Lower leg skin (tissue), 4 donors: Measurements from ENCODE around the gene LMTK2. TPM values are rescaled to one million over a fixed set of nuclear protein-coding genes. Genes with fewer than 3 reads are reported as not detected.
"Not testable (repeated sequence)": the region's sequence is repeated elsewhere in the genome, so short reads cannot be mapped to it uniquely, and the experiment has no call there.

Source experiments
- DNase-seq, 2 donors: peaks; one replicate each; pipeline ENCODE4 v3.0.0-alpha.2; 2019; ENCODE audit warnings: low spot score in 2 of 2
- H3K4me3 ChIP-seq: fragments of 200-600 bp; sonication (generic); 2 replicates; pipeline ENCODE4 v1.5.1; 2017; ENCODE audit warnings: mild to moderate bottlenecking, low read depth; ENCODE audit not compliant: poor library complexity, severe bottlenecking
- CTCF ChIP-seq, 3 donors: fragments of 450-650 bp; IDR thresholded peaks; one replicate each; pipeline ENCODE4 v1.5.1; 2016; ENCODE audit warnings: antibody characterized with exemption in 3 of 3, mild to moderate bottlenecking in 3 of 3, moderate library complexity in 2 of 3
- POLR2A ChIP-seq, 2 donors: fragments of 450-650 bp; IDR thresholded peaks; one replicate each; pipeline ENCODE4 v1.6.1; 2016 to 2017; ENCODE audit warnings: antibody characterized with exemption in 2 of 2, mild to moderate bottlenecking in 1 of 2, moderate library complexity in 1 of 2
- WGBS, 2 donors: methylation state at CpG; one replicate each; pipeline ENCODE4 v1.1.5; 2018; 5-methylcytosine and 5-hydroxymethylcytosine counted together
- intact Hi-C: fragments of 100-400 bp; cut with DNase I; formaldehyde crosslinking; loops from one replicate; pipeline ENCODE4 v1.15.0; 2023; ENCODE audit warnings: low total_unique reads
- total RNA-seq, 4 donors: library from RNA; depleted of rRNA; stranded (reverse); fragments of >200 nt; gene quantifications; one replicate each; pipeline ENCODE4 v1.1.0, GENCODE V29; 2016

The LMTK2 gene
- total RNA-seq, 4 donors from 2014 or later = 31.9 to 44.3 (median 35.0) TPM

GRCh38 chr7:98217623-98218582, 111.2 kb downstream of the LMTK2 start:
- intact Hi-C loops = no loop called here
- H3K4me3 ChIP-seq = no peak overlapping the region
- no peak for TF ChIP-seq POLR2A (IDR thresholded peaks at IDR 0.05)
- no peak for TF ChIP-seq CTCF (IDR thresholded peaks at IDR 0.05)
- 66 to 81% methylated on average over 17 to 21 of the region's 41 CpGs for WGBS, 2 donors
- DNase-seq = no peak

- intact Hi-C loops, H3K4me3 ChIP-seq, DNase-seq: not testable (repeated sequence)
- WGBS, 2 donors = 97 to 98% methylated on average over 6 of the region's 6 CpGs
Observed at GRCh38 chr7:98219382-98219781, 112.7 kb downstream of the LMTK2 start.

GRCh38 chr7:98221611-98222532, 115.2 kb downstream of the LMTK2 start:
- intact Hi-C loops = no loop called here
- no peak overlapping the region for H3K4me3 ChIP-seq
- 96 to 98% methylated on average over 28 to 29 of the region's 34 CpGs for WGBS, 2 donors
- DNase-seq = no peak
- TF ChIP-seq POLR2A (IDR thresholded peaks at IDR 0.05) (no peak), CTCF (IDR thresholded peaks at IDR 0.05) (no peak)

- TF ChIP-seq POLR2A (IDR thresholded peaks at IDR 0.05) (no peak), CTCF (IDR thresholded peaks at IDR 0.05) (no peak)
- 91 to 100% methylated on average over 7 to 30 of the region's 30 CpGs for WGBS, 2 donors
Observed at GRCh38 chr7:98222533-98223195, 116.0 kb downstream of the LMTK2 start.

GRCh38 chr7:98223351-98223897, 116.8 kb downstream of the LMTK2 start:
- intact Hi-C loops = no loop called here
- no peak overlapping the region for H3K4me3 ChIP-seq
- TF ChIP-seq POLR2A (IDR thresholded peaks at IDR 0.05) = no peak
- no peak for TF ChIP-seq CTCF (IDR thresholded peaks at IDR 0.05)
- WGBS, 2 donors = 75 to 82% methylated on average over 13 to 15 of the region's 15 CpGs
- DNase-seq = no peak

More at GRCh38 chr7:98222533-98223195, 116.0 kb downstream of the LMTK2 start:
- DNase-seq = no peak
- intact Hi-C loops = no loop called here
- no peak overlapping the region for H3K4me3 ChIP-seq
